Mesendoderm (in vitro differentiated cells): ENCODE measurements around the gene TEAD1.

Experiments
- DNase-seq: peaks from one replicate; pipeline ENCODE4 v3.0.0; 2013
- H2AK5ac ChIP-seq: 2 replicates; pipeline ENCODE4 v1.6.1; 2013; ENCODE audit warnings: low read length, inconsistent platforms
- H2BK120ac ChIP-seq: 2 replicates; pipeline ENCODE4 v1.6.1; 2013; ENCODE audit warnings: low read depth, mild to moderate bottlenecking, low read length, moderate library complexity, mixed read lengths
- H2BK15ac ChIP-seq: replicated peaks from 2 replicates; pipeline ENCODE4 v1.6.1; 2013; ENCODE audit warnings: low read depth, mild to moderate bottlenecking, moderate library complexity
- H2BK5ac ChIP-seq: 2 replicates; pipeline ENCODE4 v1.6.1; 2013; ENCODE audit warnings: low read length, inconsistent platforms
- H3K18ac ChIP-seq: 2 replicates; pipeline ENCODE4 v1.6.1; 2013; ENCODE audit warnings: mild to moderate bottlenecking, low read length, mixed read lengths
- H3K23ac ChIP-seq: one replicate; pipeline ENCODE4 v1.6.1; 2013; ENCODE audit warnings: low read length
- H3K27ac ChIP-seq: 2 replicates; pipeline ENCODE4 v1.5.1; 2013; ENCODE audit warnings: low read depth, mild to moderate bottlenecking, inconsistent platforms, low read length, moderate library complexity
- H3K27me3 ChIP-seq: 2 replicates; pipeline ENCODE4 v1.6.1; 2013; ENCODE audit warnings: low read length, control low read depth, mild to moderate bottlenecking, inconsistent platforms; ENCODE audit not compliant: insufficient read depth, poor library complexity
- H3K36me3 ChIP-seq: 2 replicates; pipeline ENCODE4 v1.6.1; 2013; ENCODE audit warnings: low read length, inconsistent platforms; ENCODE audit not compliant: control insufficient read depth, insufficient read depth
- H3K4ac ChIP-seq: one replicate; pipeline ENCODE4 v1.6.1; 2013; ENCODE audit warnings: low read depth, mild to moderate bottlenecking, low read length, moderate library complexity
- H3K4me1 ChIP-seq: 2 replicates; pipeline ENCODE4 v1.6.1; 2013; ENCODE audit warnings: low read depth, low read length, inconsistent platforms; ENCODE audit not compliant: control insufficient read depth
- H3K4me2 ChIP-seq: 2 replicates; pipeline ENCODE4 v1.6.1; 2013; ENCODE audit warnings: low read length
- H3K4me3 ChIP-seq: 2 replicates; pipeline ENCODE4 v1.5.1; 2013; ENCODE audit warnings: mild to moderate bottlenecking, low read length
- H3K56ac ChIP-seq: one replicate; pipeline ENCODE4 v1.6.1; 2013; ENCODE audit warnings: low read length
- H3K79me1 ChIP-seq: 2 replicates; pipeline ENCODE4 v1.6.1; 2013; ENCODE audit warnings: low read length, inconsistent platforms
- H3K79me2 ChIP-seq: 2 replicates; pipeline ENCODE4 v1.6.1; 2013; ENCODE audit warnings: mild to moderate bottlenecking, low read length; ENCODE audit not compliant: control insufficient read depth, insufficient read depth
- H3K9ac ChIP-seq: 2 replicates; pipeline ENCODE4 v1.6.1; 2013; ENCODE audit warnings: low read length, inconsistent platforms
- H4K5ac ChIP-seq: one replicate; pipeline ENCODE4 v1.6.1; 2013; ENCODE audit warnings: low read length
- H4K8ac ChIP-seq: one replicate; pipeline ENCODE4 v1.6.1; 2013; ENCODE audit warnings: low read depth, mild to moderate bottlenecking, control low read depth, low read length, moderate library complexity
- WGBS: extraction: QIAGEN DNeasy Blood & Tissue Kit; methylation state at CpG from one replicate; pipeline ENCODE4 v1.1.7; 2013; ENCODE audit warnings: low lambda C conversion rate, missing lambda C conversion rate; ENCODE audit not compliant: insufficient coverage; ENCODE audit errors: extremely low coverage; 5-methylcytosine and 5-hydroxymethylcytosine counted together

The TEAD1 gene

DNA sequence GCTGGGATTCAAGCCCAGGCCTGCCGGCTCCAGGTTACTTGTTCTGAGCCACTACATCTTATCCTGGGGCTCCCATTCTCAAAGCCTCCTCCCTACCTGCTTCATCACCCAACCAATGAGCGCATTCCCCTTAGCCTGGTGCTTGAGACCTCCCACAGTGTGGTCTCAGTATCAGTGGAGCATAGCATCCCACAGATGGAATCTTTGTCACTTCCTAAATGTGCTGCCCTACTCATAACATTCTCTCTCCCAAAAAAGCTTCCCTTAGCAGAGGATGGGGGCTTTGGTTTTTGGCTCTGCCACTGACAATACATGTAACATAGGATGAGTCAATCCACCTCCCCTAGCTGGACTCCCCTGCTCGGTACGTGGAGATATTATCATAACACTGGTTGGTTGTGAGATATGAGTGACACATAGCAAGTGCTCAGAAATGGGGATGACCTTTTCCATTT, 28.8 kb downstream of the TEAD1 start:
- no peak overlapping the region for H3K27ac ChIP-seq
- H2AK5ac ChIP-seq, result no peak overlapping the region
- no peak overlapping the region for H4K8ac ChIP-seq
- H2BK15ac ChIP-seq, result no peak overlapping the region
- no peak overlapping the region for H2BK120ac ChIP-seq
- H3K56ac ChIP-seq, result no peak overlapping the region
- no peaks in the 10 kb centered on the region for H3K27me3 ChIP-seq
- no peak overlapping the region for H3K4ac ChIP-seq
- no peak overlapping the region for H3K9ac ChIP-seq
- H3K36me3 ChIP-seq, result peaks cover 1% of the 10 kb centered on the region
- H3K79me2 ChIP-seq, result peaks cover 77% of the 10 kb centered on the region
- no peak overlapping the region for H2BK5ac ChIP-seq
- H3K23ac ChIP-seq, result no peak overlapping the region
- H3K79me1 ChIP-seq, result peaks cover 34% of the 10 kb centered on the region
- WGBS, result no CpG with 5 or more reads among the region's 4 CpGs
- no peak overlapping the region for H4K5ac ChIP-seq
- DNase-seq, result no peak
- H3K4me1 ChIP-seq, result peaks cover 14% of the 10 kb centered on the region
- H3K18ac ChIP-seq, result no peak overlapping the region
- no peak overlapping the region for H3K4me3 ChIP-seq
- H3K4me2 ChIP-seq, result no peak overlapping the region

DNA sequence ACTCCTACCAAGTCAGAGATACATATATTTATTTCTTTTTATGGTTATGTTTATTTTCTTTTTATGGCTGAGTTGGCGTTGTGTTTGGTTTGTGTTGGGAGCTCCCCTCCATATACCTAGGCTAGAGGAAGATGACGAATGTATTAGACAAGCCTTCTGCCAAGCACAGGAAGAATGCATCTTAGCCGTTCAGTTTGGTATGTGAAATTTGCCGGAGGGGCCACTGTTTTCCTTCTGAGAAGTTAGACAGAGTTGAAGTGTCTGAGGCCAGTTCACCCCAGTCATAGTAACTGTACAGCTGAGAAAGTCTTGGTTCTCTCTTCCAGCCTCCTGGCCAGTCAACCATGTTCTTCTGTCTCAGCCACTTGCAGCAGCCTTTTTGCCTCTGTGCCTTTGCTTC, 29.8 kb downstream of the TEAD1 start:
- Histone ChIP-seq H2BK15ac (no peak overlapping the region), H2BK120ac (no peak overlapping the region), H3K27ac (no peak overlapping the region), H3K4me2 (no peak overlapping the region), H2AK5ac (no peak overlapping the region), H3K18ac (no peak overlapping the region), H3K79me1 (peaks cover 37% of the 10 kb centered on the region), H3K56ac (no peak overlapping the region), H3K4ac (no peak overlapping the region), H3K4me3 (no peak overlapping the region), H4K8ac (no peak overlapping the region), H3K23ac (peak overlapping the region; percentile 15), H3K27me3 (no peaks in the 10 kb centered on the region), H3K9ac (no peak overlapping the region), H3K79me2 (peaks cover 76% of the 10 kb centered on the region), H2BK5ac (no peak overlapping the region), H4K5ac (no peak overlapping the region), H3K4me1 (peaks cover 12% of the 10 kb centered on the region), H3K36me3 (peaks cover 1% of the 10 kb centered on the region)
- no CpG with 5 or more reads among the region's 4 CpGs for WGBS
- DNase-seq, result no peak

DNA sequence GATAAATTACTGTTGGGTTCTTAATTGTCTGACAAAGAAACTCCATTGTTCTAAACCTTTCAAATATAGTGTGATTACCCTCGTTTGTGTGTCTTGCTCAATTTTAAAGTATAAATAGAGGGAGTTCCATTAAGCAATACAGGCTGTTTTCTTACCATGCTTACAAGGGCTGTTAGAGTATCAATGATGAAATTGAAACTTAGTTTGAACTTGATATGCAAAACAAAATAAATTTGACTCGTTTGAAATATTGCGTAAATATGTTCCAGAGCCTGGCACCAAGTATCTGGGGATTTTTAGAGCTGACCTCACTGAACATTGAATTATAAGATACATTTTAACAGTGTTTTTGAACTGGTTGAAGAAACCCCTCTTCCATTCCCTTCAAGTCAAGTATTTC, 31.7 kb downstream of the TEAD1 start:
- H3K27me3 ChIP-seq, result no peaks in the 10 kb centered on the region
- H3K36me3 ChIP-seq, result peaks cover 1% of the 10 kb centered on the region
- H3K79me2 ChIP-seq, result peaks cover 81% of the 10 kb centered on the region
- no peak overlapping the region for H2AK5ac ChIP-seq
- H3K4me2 ChIP-seq, result no peak overlapping the region
- no peak overlapping the region for H3K23ac ChIP-seq
- H3K18ac ChIP-seq, result no peak overlapping the region
- H4K8ac ChIP-seq, result no peak overlapping the region
- H4K5ac ChIP-seq, result no peak overlapping the region
- H3K79me1 ChIP-seq, result peaks cover 47% of the 10 kb centered on the region
- no peak overlapping the region for H3K9ac ChIP-seq
- peaks cover 12% of the 10 kb centered on the region for H3K4me1 ChIP-seq
- H3K4ac ChIP-seq, result no peak overlapping the region
- no peak overlapping the region for H2BK120ac ChIP-seq
- H3K4me3 ChIP-seq, result no peak overlapping the region
- H2BK5ac ChIP-seq, result no peak overlapping the region
- H3K56ac ChIP-seq, result no peak overlapping the region
- H2BK15ac ChIP-seq, result no peak overlapping the region
- no CpG with 5 or more reads among the region's 3 CpGs for WGBS
- H3K27ac ChIP-seq, result no peak overlapping the region
- no peak for DNase-seq

DNA sequence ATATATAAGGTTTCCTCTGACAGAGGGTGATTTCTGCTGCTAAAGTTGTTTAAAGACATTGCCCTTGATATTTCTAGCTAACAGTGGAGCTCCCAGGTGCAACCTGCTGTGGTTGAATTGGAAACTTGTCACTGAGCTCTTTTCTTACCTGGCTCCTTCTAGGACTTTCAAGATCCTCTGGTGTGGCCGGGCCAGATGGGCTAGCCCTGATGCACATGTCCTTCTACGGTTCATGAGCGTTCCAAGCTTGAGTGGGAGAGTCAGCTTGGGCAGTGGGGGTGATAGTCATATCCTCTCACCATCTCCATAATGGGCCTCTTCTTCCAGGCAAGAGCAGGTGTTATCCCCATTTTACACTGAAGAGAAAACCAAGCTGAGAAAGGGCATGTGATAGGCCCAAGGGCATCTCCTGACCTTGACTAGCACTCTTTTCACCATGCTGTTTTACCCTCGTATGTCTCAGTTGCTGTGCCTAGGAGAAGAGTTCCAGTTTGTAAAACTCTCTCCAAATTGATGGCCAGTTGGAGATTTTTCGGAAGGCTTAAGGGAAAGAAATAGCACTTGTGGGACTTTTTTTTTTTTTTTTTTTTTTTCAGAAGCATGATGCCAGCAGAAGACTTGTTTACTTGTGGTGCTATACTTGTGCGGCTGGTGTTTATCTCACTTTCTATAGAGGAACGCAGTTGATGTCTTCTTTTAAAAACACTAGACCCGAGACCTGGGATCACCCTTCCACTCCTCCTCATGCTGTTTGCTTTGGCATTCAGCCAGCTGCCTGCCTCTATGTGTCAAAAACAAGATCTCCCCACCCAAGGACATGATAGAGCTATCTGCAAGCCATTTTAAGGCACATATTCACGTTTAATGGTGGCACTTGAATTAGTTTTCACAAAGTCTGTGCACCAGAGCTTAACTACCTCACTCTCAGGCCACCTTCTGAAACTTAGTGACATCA, 32.6 kb downstream of the TEAD1 start:
- Histone ChIP-seq H3K18ac (no peak overlapping the region), H2BK120ac (no peak overlapping the region), H4K5ac (no peak overlapping the region), H2BK5ac (no peak overlapping the region), H3K4ac (no peak overlapping the region), H3K23ac (no peak overlapping the region), H3K36me3 (peaks cover 1% of the 10 kb centered on the region), H3K4me1 (peaks cover 12% of the 10 kb centered on the region), H3K27ac (no peak overlapping the region), H2AK5ac (no peak overlapping the region), H3K56ac (peak overlapping the region; percentile 18), H3K27me3 (no peaks in the 10 kb centered on the region), H3K79me2 (peaks cover 83% of the 10 kb centered on the region), H3K4me3 (no peak overlapping the region), H3K79me1 (peaks cover 57% of the 10 kb centered on the region), H3K9ac (no peak overlapping the region), H4K8ac (no peak overlapping the region), H3K4me2 (no peak overlapping the region), H2BK15ac (no peak overlapping the region)
- WGBS, result no CpG with 5 or more reads among the region's 9 CpGs
- no peak for DNase-seq

GRCh38 chr11:12707500-12707880, 33.3 kb downstream of the TEAD1 start:
- H3K36me3 ChIP-seq, result peaks cover 1% of the 10 kb centered on the region
- no peak overlapping the region for H2AK5ac ChIP-seq
- no peak overlapping the region for H3K4ac ChIP-seq
- H3K79me2 ChIP-seq, result peaks cover 83% of the 10 kb centered on the region
- H2BK5ac ChIP-seq, result no peak overlapping the region
- no peak overlapping the region for H3K23ac ChIP-seq
- no peak overlapping the region for H4K5ac ChIP-seq
- H3K27ac ChIP-seq, result no peak overlapping the region
- H3K56ac ChIP-seq, result no peak overlapping the region
- H3K18ac ChIP-seq, result no peak overlapping the region
- no peak overlapping the region for H4K8ac ChIP-seq
- H3K79me1 ChIP-seq, result peaks cover 57% of the 10 kb centered on the region
- no peaks in the 10 kb centered on the region for H3K27me3 ChIP-seq
- no peak overlapping the region for H3K4me2 ChIP-seq
- H2BK15ac ChIP-seq, result no peak overlapping the region
- no peak for DNase-seq
- no peak overlapping the region for H2BK120ac ChIP-seq
- no peak overlapping the region for H3K9ac ChIP-seq
- H3K4me3 ChIP-seq, result no peak overlapping the region
- H3K4me1 ChIP-seq, result peaks cover 12% of the 10 kb centered on the region
